GM12878 (cell line): ENCODE measurements around the gene AANAT. TPM values are rescaled to one million over a fixed set of nuclear protein-coding genes. Genes with fewer than 3 reads are reported as not detected.

Experiments used
- ATAC-seq: fragments of 200-7000 bp; cut with Tn5 transposase; 3 replicates; pipeline ENCODE4 v1.9.1; 2020; ENCODE audit warnings: mild to moderate bottlenecking, moderate library complexity
- BruUV-seq: library from RNA; stranded (reverse); fragments of 400-500 nt; replicated peaks from 2 replicates; lab custom pipeline; 2021; lab: Mats Ljungman, UMichigan
- CTCF ChIA-PET: fragments of 300-600 bp; sonication (Branson Sonifier 250); formaldehyde crosslinking; extraction: SDS; loops from one replicate; lab custom pipeline; 2021; ENCODE audit warnings: inconsistent platforms; lab: Yijun Ruan, JAX
- POLR2A ChIA-PET: fragments of 350-600 bp; formaldehyde crosslinking; extraction: SDS; loops from one replicate; lab custom pipeline; 2021; ENCODE audit warnings: inconsistent platforms; lab: Charles Lee
- RAD21 ChIA-PET: fragments of 300-600 bp; sonication (Branson Sonifier 250); formaldehyde crosslinking; loops from one replicate; lab custom pipeline; 2023; ENCODE audit warnings: antibody characterized with exemption; ENCODE audit not compliant: unreplicated experiment; lab: Charles Lee
- SMC1A ChIA-PET: fragments of 300-600 bp; sonication (Branson Sonifier 250); formaldehyde crosslinking; loops from one replicate; lab custom pipeline; 2023; ENCODE audit not compliant: unreplicated experiment, uncharacterized antibody; lab: Charles Lee
- DNase-seq: peaks from one replicate; pipeline ENCODE4 v3.0.0-alpha.2; 2011; ENCODE audit warnings: low read depth, low spot score
- FAIRE-seq: peaks from 3 replicates; lab custom pipeline; 2011; peaks lifted over from hg19 to GRCh38; lab: Jason Lieb, UNC
- H2AFZ ChIP-seq: 2 replicates; pipeline ENCODE4 v1.6.0; 2011; ENCODE audit warnings: low read depth, low read length, control low read depth; ENCODE audit not compliant: control insufficient read depth
- H3K27ac ChIP-seq: 2 replicates; pipeline ENCODE4 v1.5.1; 2011; ENCODE audit warnings: control low read depth; ENCODE audit not compliant: control insufficient read depth, insufficient read depth
- H3K27me3 ChIP-seq, 2 experiments: replicated peaks in 1 of 2; 2 replicates each; pipeline versions ENCODE4 v1.6.0 to v1.6.1; 2011; ENCODE audit warnings: low read length in 1 of 2; ENCODE audit not compliant: control insufficient read depth in 2 of 2, insufficient read depth in 2 of 2
- H3K36me3 ChIP-seq, 2 experiments: 2 replicates each; pipeline ENCODE4 v1.5.1; 2011; ENCODE audit warnings: low read length in 1 of 2; ENCODE audit not compliant: control insufficient read depth in 2 of 2, insufficient read depth in 2 of 2
- H3K4me1 ChIP-seq: 2 replicates; pipeline ENCODE4 v1.6.1; 2011; ENCODE audit warnings: mild to moderate bottlenecking, low read length, moderate library complexity, mixed read lengths; ENCODE audit not compliant: control insufficient read depth, insufficient read depth
- H3K4me2 ChIP-seq: 2 replicates; pipeline ENCODE4 v1.6.0; 2011; ENCODE audit warnings: control low read depth; ENCODE audit not compliant: control insufficient read depth, insufficient read depth
- H3K4me3 ChIP-seq: fragments of 200-600 bp; sonication (generic); 2 replicates; pipeline ENCODE4 v1.5.1; 2016
- H3K79me2 ChIP-seq: 2 replicates; pipeline ENCODE4 v1.6.0; 2011; ENCODE audit warnings: low read length; ENCODE audit not compliant: control insufficient read depth, insufficient read depth
- H3K9ac ChIP-seq: 2 replicates; pipeline ENCODE4 v1.8.0; 2011; ENCODE audit warnings: low read length, control low read depth, mixed read lengths; ENCODE audit not compliant: control insufficient read depth, insufficient read depth
- H3K9me3 ChIP-seq: replicated peaks from 3 replicates; pipeline ENCODE4 v1.5.1; 2011; ENCODE audit warnings: mild to moderate bottlenecking, low read length; ENCODE audit not compliant: control insufficient read depth, insufficient read depth
- H4K20me1 ChIP-seq: 2 replicates; pipeline ENCODE4 v1.6.0; 2011; ENCODE audit not compliant: control insufficient read depth, insufficient read depth
- FOXM1 ChIP-seq: IDR thresholded peaks from 2 replicates; pipeline ENCODE4 v1.6.1; 2012; ENCODE audit warnings: low read depth, mild to moderate bottlenecking, inconsistent platforms, low read length, moderate library complexity
- NR2F1 ChIP-seq: fragments of 450-650 bp; conservative IDR thresholded peaks from 2 replicates; pipeline ENCODE4 v1.6.1; 2017; ENCODE audit warnings: mild to moderate bottlenecking
- RAD21 ChIP-seq: IDR thresholded peaks from 2 replicates; pipeline ENCODE4 v1.6.1; 2011; ENCODE audit warnings: mild to moderate bottlenecking, low read depth, low read length, moderate library complexity; ENCODE audit not compliant: insufficient read depth
- SMC3 ChIP-seq: IDR thresholded peaks from 2 replicates; pipeline ENCODE4 v1.6.1; 2011; ENCODE audit warnings: low read length, improper control_type of control experiment, borderline replicate concordance
- WGBS: methylation state at CpG from one replicate; pipeline ENCODE4 v1.1.6; 2016; ENCODE audit warnings: low lambda C conversion rate; ENCODE audit not compliant: insufficient replicate concordance, insufficient coverage; ENCODE audit errors: missing lambda C conversion rate; 5-methylcytosine and 5-hydroxymethylcytosine counted together
- in situ Hi-C: fragments of 300-500 bp; cut with MboI; formaldehyde crosslinking; loops from 9 replicates; pipeline ENCODE4 v1.14.3; 2018; ENCODE audit warnings: mixed read lengths
- intact Hi-C: fragments of 100-400 bp; cut with micrococcal nuclease; formaldehyde crosslinking; loops from one replicate; pipeline ENCODE4 v1.14.2; 2022; ENCODE audit not compliant: unreplicated experiment
- polyA plus RNA-seq, 11 experiments: library from polyadenylated mRNA; depleted of rRNA in 4 of 11; unstranded in 6 of 11; stranded (reverse) in 5 of 11; fragments of >200 nt; fragmentation: Nextera tagmentation in 4 of 11; fragmentation: Illumina TruSeq in 1 of 11; extraction: Ambion mirVana in 4 of 11; extraction: Trizol in 1 of 11; gene quantifications; 1 replicate in 1 of 11; 2 replicates in 10 of 11; pipeline versions ENCODE4 v1.2.1 to v1.2.3, GENCODE V29; 2011 to 2016; ENCODE audit warnings: inconsistent platforms in 2 of 11, missing spikeins in 2 of 11, low read depth in 1 of 11
- total RNA-seq, 4 experiments: library from RNA; depleted of rRNA in 3 of 4; stranded (reverse); fragments of >200 nt in 3 of 4; fragmentation: Illumina TruSeq in 1 of 4; extraction: Trizol in 1 of 4; gene quantifications; 2 replicates each; pipeline versions ENCODE4 v1.2.1 to v1.2.3, GENCODE V29; 2013 to 2021
- TF ChIP-seq, protein P1 (sequence below), 3 experiments: IDR thresholded peaks in 2 of 3; conservative IDR thresholded peaks in 1 of 3; 2 replicates each; pipeline ENCODE4 v1.5.1; 2011; ENCODE audit warnings: low read depth in 3 of 3, low read length in 3 of 3, mild to moderate bottlenecking in 3 of 3, control low read depth in 2 of 3, moderate library complexity in 2 of 3, inconsistent platforms in 1 of 3, mixed read lengths in 1 of 3; ENCODE audit not compliant: control insufficient read depth in 2 of 3, insufficient read depth in 1 of 3; ENCODE audit errors: extremely low read depth in 1 of 3

AANAT gene
- total and polyA plus RNA-seq, 10 of the 15 experiments (the other 5 are each of a cell fraction or from before 2014, with no cell fraction given), result 0.23 TPM; not detected in 9

DNA sequence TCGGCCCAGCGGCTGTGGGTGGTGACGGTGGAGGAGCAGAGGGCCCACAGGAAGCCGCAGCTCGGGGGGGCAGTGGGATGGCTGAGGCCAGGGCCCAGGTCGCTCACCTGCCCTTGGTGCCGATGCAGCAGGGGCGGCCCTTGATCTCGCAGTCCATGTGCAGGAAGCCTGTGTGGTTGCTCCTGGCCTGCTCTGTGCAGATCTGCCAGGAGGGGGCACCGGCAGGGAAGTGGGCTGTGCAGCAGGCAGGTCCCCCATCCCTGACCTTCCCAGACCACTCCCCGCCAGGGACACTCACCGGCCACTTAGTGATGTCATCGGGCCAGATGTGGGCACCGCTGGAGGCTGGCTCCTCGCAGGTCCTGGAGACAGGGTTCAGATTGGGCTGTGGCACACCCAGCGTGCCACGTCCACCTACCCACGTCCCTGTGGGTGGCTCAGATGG, 6.2 kb downstream of the AANAT start:
- no peak overlapping the region for H3K9ac ChIP-seq
- no peak overlapping the region for H3K4me2 ChIP-seq
- H3K4me3 ChIP-seq, result no peak overlapping the region
- intact Hi-C loops, result no loop called here
- ATAC-seq, result peak; percentile 71
- no peaks in the 10 kb centered on the region for H3K4me1 ChIP-seq
- BruUV-seq, result no TSS peak
- no peak overlapping the region for H2AFZ ChIP-seq
- SMC1A ChIA-PET, result no interaction called here
- 77% methylated on average over 18 of the region's 18 CpGs for WGBS
- no peaks in the 10 kb centered on the region for H3K9me3 ChIP-seq
- 0 out of 2 replicates have a peak, but pooled peaks have one; percentile 24 for TF ChIP-seq RAD21
- TF ChIP-seq FOXM1, result no peak
- no peak for TF ChIP-seq NR2F1
- peak; percentile 43; the same call in 1 of the 2 replicates for TF ChIP-seq SMC3
- TF ChIP-seq, protein P1, sequence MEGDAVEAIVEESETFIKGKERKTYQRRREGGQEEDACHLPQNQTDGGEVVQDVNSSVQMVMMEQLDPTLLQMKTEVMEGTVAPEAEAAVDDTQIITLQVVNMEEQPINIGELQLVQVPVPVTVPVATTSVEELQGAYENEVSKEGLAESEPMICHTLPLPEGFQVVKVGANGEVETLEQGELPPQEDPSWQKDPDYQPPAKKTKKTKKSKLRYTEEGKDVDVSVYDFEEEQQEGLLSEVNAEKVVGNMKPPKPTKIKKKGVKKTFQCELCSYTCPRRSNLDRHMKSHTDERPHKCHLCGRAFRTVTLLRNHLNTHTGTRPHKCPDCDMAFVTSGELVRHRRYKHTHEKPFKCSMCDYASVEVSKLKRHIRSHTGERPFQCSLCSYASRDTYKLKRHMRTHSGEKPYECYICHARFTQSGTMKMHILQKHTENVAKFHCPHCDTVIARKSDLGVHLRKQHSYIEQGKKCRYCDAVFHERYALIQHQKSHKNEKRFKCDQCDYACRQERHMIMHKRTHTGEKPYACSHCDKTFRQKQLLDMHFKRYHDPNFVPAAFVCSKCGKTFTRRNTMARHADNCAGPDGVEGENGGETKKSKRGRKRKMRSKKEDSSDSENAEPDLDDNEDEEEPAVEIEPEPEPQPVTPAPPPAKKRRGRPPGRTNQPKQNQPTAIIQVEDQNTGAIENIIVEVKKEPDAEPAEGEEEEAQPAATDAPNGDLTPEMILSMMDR (IDR thresholded peaks at IDR 0.05 in 2 of 3, conservative IDR thresholded peaks at IDR 0.05 in 1 of 3; ENCODE audit: control insufficient read depth in 2 of 3, extremely low read depth in 1 of 3, insufficient read depth in 1 of 3, low read depth in 3 of 3, low read length in 3 of 3), result peak; percentile 14 to 52 (median 32); a peak in 3 of 6 replicates
- TF ChIP-seq, all 136 proteins: peak for 3
- ChIA-PET RAD21 (interaction anchor here (1.8 kb wide), 1 partner anchor 19 kb away, joined by 8 read pairs; no protein-coding TSS in a partner anchor), CTCF (interaction anchor here (2.5 kb wide), 1 partner anchor 30 kb away, joined by 9 read pairs; no protein-coding TSS in a partner anchor), POLR2A (interaction anchor here (1.0 kb wide), 1 partner anchor 19 kb away, joined by 3 read pairs; no protein-coding TSS in a partner anchor)
- no peaks in the 10 kb centered on the region for H3K79me2 ChIP-seq
- peaks cover 3 to 13% of the 10 kb centered on the region in 2 experiments; a peak in 3 of 4 replicates for H3K36me3 ChIP-seq
- no peak overlapping the region for H3K27ac ChIP-seq
- no peaks in the 10 kb centered on the region for H3K27me3 ChIP-seq
- in situ Hi-C loops, result no loop called here
- FAIRE-seq (no peak), DNase-seq (no peak)
- no peaks in the 10 kb centered on the region for H4K20me1 ChIP-seq
